ENCODE data around the gene UNK.
A peak's percentile ranks its signal among the peaks of the same experiment; 100 is the strongest.

The UNK gene

GRCh38 chr17:75784473-75785015 lies at the start of gene UNK:
Gene UNK (plus strand): TSS chr17:75784806. CDS start chr17:75784881, 75 bp downstream.
- DNase-seq = peak; percentile 94 to 100 (median 98)

GRCh38 chr17:75736173-75736835 lies 48.3 kb upstream of the UNK start:
- DNase-seq = no peak

- DNase-seq = no peak
Measured at GRCh38 chr17:75737133-75737962, 47.3 kb upstream of the UNK start.

GRCh38 chr17:75738218-75738802 lies 46.3 kb upstream of the UNK start:
- no peak for DNase-seq

GRCh38 chr17:75739174-75739573 lies 45.4 kb upstream of the UNK start:
- no peak for DNase-seq

- DNase-seq = no peak
Measured at GRCh38 chr17:75739801-75740200, 44.8 kb upstream of the UNK start.

- no peak for DNase-seq
Measured at GRCh38 chr17:75740215-75740614, 44.4 kb upstream of the UNK start.

GRCh38 chr17:75740631-75741077 lies 44.0 kb upstream of the UNK start:
- no peak for DNase-seq

GRCh38 chr17:75742337-75742736 lies 42.3 kb upstream of the UNK start:
- no peak for DNase-seq

- DNase-seq = no peak
Measured at GRCh38 chr17:75743625-75744206, 40.9 kb upstream of the UNK start.

GRCh38 chr17:75748706-75749105 lies 35.9 kb upstream of the UNK start:
- DNase-seq = no peak

- DNase-seq = peak; percentile 50 to 90 (median 83)
Measured at GRCh38 chr17:75749545-75750389, 34.8 kb upstream of the UNK start.

- DNase-seq = no peak
Measured at GRCh38 chr17:75750661-75751423, 33.8 kb upstream of the UNK start.

GRCh38 chr17:75751676-75752404 lies 32.8 kb upstream of the UNK start:
- DNase-seq = no peak

- DNase-seq = no peak
Measured at GRCh38 chr17:75752405-75752709, 32.2 kb upstream of the UNK start.

- no peak for DNase-seq
Measured at GRCh38 chr17:75752802-75753513, 31.6 kb upstream of the UNK start.

- peak; percentile 41 to 73 (median 63) for DNase-seq
Measured at GRCh38 chr17:75753514-75754377, 30.9 kb upstream of the UNK start.

- no peak for DNase-seq
Measured at GRCh38 chr17:75754378-75755204, 30.0 kb upstream of the UNK start.
